Esophagus squamous epithelium (tissue), 4 donors: ENCODE measurements around the gene SECISBP2L.

ENCODE experiments used
- POLR2A ChIP-seq, 4 donors: fragments of 450-650 bp; IDR thresholded peaks; one replicate each; pipeline ENCODE4 v1.6.1; 2017; ENCODE audit warnings: antibody characterized with exemption in 4 of 4, mild to moderate bottlenecking in 4 of 4, moderate library complexity in 3 of 4
- TF ChIP-seq, protein P1 (sequence below), 6 experiments: fragments of 450-650 bp in 4 of 6; fragments of 200-600 bp in 2 of 6; sonication (generic) in 2 of 6; IDR thresholded peaks; one replicate each; pipeline ENCODE4 v1.5.1; 2016 to 2019; ENCODE audit warnings: antibody characterized with exemption in 6 of 6, mild to moderate bottlenecking in 4 of 6, moderate library complexity in 4 of 6

DNA sequence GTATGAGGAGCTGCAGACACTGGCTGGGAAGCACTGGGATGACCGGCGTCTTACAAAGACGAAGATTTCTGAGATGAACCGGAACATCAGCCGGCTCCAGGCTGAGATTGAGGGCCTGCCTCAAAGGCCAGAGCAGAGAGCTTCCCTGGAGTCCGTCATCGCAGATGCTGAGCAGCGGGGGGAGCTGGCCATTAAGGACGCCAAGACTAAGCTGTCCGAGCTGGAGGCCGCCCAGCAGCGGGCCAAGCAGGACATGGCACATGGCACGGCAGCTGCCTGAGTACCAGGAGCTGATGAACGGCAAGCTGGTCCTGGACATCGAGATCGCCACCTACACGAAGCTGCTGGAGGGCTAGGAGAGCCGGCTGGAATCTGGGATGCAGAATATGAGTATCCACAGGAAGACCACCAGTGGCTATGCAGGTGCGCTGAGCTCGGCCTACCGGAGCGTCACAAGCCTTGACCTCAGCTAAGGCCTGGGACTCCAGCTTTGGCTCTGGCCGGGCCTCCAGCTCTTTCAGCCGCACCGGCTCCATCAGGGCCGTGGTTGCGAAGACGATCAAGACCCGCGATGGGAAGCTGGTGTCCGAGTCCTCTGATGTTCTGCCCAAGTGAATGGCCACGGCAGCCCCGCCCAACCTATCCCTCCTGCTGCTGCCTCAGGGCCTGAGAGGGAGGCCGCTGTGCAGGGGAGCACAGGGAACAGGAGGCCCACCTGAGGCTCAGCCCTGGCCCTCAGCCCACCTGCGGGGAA, 73.3 kb downstream of the SECISBP2L start:
- TF ChIP-seq, protein P1, sequence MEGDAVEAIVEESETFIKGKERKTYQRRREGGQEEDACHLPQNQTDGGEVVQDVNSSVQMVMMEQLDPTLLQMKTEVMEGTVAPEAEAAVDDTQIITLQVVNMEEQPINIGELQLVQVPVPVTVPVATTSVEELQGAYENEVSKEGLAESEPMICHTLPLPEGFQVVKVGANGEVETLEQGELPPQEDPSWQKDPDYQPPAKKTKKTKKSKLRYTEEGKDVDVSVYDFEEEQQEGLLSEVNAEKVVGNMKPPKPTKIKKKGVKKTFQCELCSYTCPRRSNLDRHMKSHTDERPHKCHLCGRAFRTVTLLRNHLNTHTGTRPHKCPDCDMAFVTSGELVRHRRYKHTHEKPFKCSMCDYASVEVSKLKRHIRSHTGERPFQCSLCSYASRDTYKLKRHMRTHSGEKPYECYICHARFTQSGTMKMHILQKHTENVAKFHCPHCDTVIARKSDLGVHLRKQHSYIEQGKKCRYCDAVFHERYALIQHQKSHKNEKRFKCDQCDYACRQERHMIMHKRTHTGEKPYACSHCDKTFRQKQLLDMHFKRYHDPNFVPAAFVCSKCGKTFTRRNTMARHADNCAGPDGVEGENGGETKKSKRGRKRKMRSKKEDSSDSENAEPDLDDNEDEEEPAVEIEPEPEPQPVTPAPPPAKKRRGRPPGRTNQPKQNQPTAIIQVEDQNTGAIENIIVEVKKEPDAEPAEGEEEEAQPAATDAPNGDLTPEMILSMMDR (IDR thresholded peaks at IDR 0.05), result no peak
- TF ChIP-seq POLR2A (IDR thresholded peaks at IDR 0.05), result no peak
